Measurements from ENCODE around the gene UCHL5. TPM values are rescaled to one million over a fixed set of nuclear protein-coding genes. Genes with fewer than 3 reads are reported as not detected.

The UCHL5 gene
- total RNA-seq, 1 experiment from 2014 or later = 100 TPM

GRCh38 chr1:193069748-193070385 is 10.7 kb upstream of the UCHL5 start:
- POLR2A ChIA-PET (ENCODE audit: low non-redundant PET) = interaction anchor here (0.6 kb wide), 1 partner anchor 9 kb away, joined by 3 read pairs; no protein-coding TSS in a partner anchor
- Histone ChIP-seq H3K4me3 (ENCODE audit: low read depth, low read length, poor library complexity, severe bottlenecking) (no peak overlapping the region), H3K4me1 (ENCODE audit: insufficient read depth, low read length, poor library complexity, severe bottlenecking) (peaks cover 23% of the 10 kb centered on the region), H3K9me3 (ENCODE audit: low read depth, low read length, poor library complexity, severe bottlenecking) (no peaks in the 10 kb centered on the region), H3K27ac (ENCODE audit: low read depth, low read length, poor library complexity, severe bottlenecking) (peak overlapping the region; percentile 13), H3K36me3 (ENCODE audit: insufficient read depth, low read length, poor library complexity, severe bottlenecking) (peaks cover 3% of the 10 kb centered on the region), H3K27me3 (replicated peaks; ENCODE audit: insufficient read depth, low read depth, low read length, poor library complexity) (no peaks in the 10 kb centered on the region)
- TF ChIP-seq EZH2 (IDR thresholded peaks at IDR 0.05; ENCODE audit: borderline replicate concordance, low read depth, low read length, poor library complexity, severe bottlenecking) (no peak), CTCF (conservative IDR thresholded peaks at IDR 0.05; ENCODE audit: low read depth, low read length) (peak; percentile 65)
- peak; percentile 73 for DNase-seq (ENCODE audit: low spot score)
- no TSS peak for BruUV-seq (replicated peaks)
- CTCF ChIA-PET = interaction anchor here (0.7 to 1.0 kb wide), 2 partner anchors 11 to 240 kb away, joined by 5 to 8 read pairs; partner anchors contain the start of genes RO60 and UCHL5
- intact Hi-C loops (cut with micrococcal nuclease; ENCODE audit: unreplicated experiment) = no loop called here

- H3K27ac ChIP-seq (ENCODE audit: low read depth, low read length, poor library complexity, severe bottlenecking) = no peak overlapping the region
- POLR2A ChIA-PET (ENCODE audit: low non-redundant PET) = no interaction called here
- no peaks in the 10 kb centered on the region for H3K27me3 ChIP-seq (replicated peaks; ENCODE audit: insufficient read depth, low read depth, low read length, poor library complexity)
- intact Hi-C loops (cut with micrococcal nuclease; ENCODE audit: unreplicated experiment) = no loop called here
- peaks cover 3% of the 10 kb centered on the region for H3K36me3 ChIP-seq (ENCODE audit: insufficient read depth, low read length, poor library complexity, severe bottlenecking)
- CTCF ChIA-PET = no interaction called here
- no TSS peak for BruUV-seq (replicated peaks)
- H3K4me1 ChIP-seq (ENCODE audit: insufficient read depth, low read length, poor library complexity, severe bottlenecking) = peaks cover 23% of the 10 kb centered on the region
- no peak for DNase-seq (ENCODE audit: low spot score)
- no peak overlapping the region for H3K4me3 ChIP-seq (ENCODE audit: low read depth, low read length, poor library complexity, severe bottlenecking)
- TF ChIP-seq CTCF (conservative IDR thresholded peaks at IDR 0.05; ENCODE audit: low read depth, low read length) (no peak), EZH2 (IDR thresholded peaks at IDR 0.05; ENCODE audit: borderline replicate concordance, low read depth, low read length, poor library complexity, severe bottlenecking) (no peak)
- H3K9me3 ChIP-seq (ENCODE audit: low read depth, low read length, poor library complexity, severe bottlenecking) = no peaks in the 10 kb centered on the region
These were observed 8.9 kb upstream of the UCHL5 start for GRCh38 chr1:193068013-193068412.

GRCh38 chr1:193066606-193067005 is 7.4 kb upstream of the UCHL5 start:
- H3K27me3 ChIP-seq (replicated peaks; ENCODE audit: insufficient read depth, low read depth, low read length, poor library complexity) = no peaks in the 10 kb centered on the region
- ChIA-PET CTCF (no interaction called here), POLR2A (ENCODE audit: low non-redundant PET) (no interaction called here)
- no peaks in the 10 kb centered on the region for H3K36me3 ChIP-seq (ENCODE audit: insufficient read depth, low read length, poor library complexity, severe bottlenecking)
- no peaks in the 10 kb centered on the region for H3K9me3 ChIP-seq (ENCODE audit: low read depth, low read length, poor library complexity, severe bottlenecking)
- peaks cover 23% of the 10 kb centered on the region for H3K4me1 ChIP-seq (ENCODE audit: insufficient read depth, low read length, poor library complexity, severe bottlenecking)
- intact Hi-C loops (cut with micrococcal nuclease; ENCODE audit: unreplicated experiment) = no loop called here
- no peak for TF ChIP-seq EZH2 (IDR thresholded peaks at IDR 0.05; ENCODE audit: borderline replicate concordance, low read depth, low read length, poor library complexity, severe bottlenecking)
- TF ChIP-seq CTCF (conservative IDR thresholded peaks at IDR 0.05; ENCODE audit: low read depth, low read length) = no peak
- no peak overlapping the region for H3K4me3 ChIP-seq (ENCODE audit: low read depth, low read length, poor library complexity, severe bottlenecking)
- no peak for DNase-seq (ENCODE audit: low spot score)
- no TSS peak for BruUV-seq (replicated peaks)
- H3K27ac ChIP-seq (ENCODE audit: low read depth, low read length, poor library complexity, severe bottlenecking) = no peak overlapping the region

Measured in A673 (cell line).